H1 (cell line): ENCODE data around the gene GLS. TPM values are rescaled to one million over a fixed set of nuclear protein-coding genes. Genes with fewer than 3 reads are reported as not detected.

Source experiments
- CTCF ChIA-PET: fragments of 300-600 bp; sonication (Branson Sonifier 250); formaldehyde crosslinking; loops from one replicate; lab custom pipeline; 2021; ENCODE audit not compliant: partially characterized antibody; lab: Charles Lee
- POLR2A ChIA-PET: fragments of 300-600 bp; sonication (Branson Sonifier 250); formaldehyde crosslinking; loops from one replicate; lab custom pipeline; 2021; ENCODE audit warnings: inconsistent platforms; ENCODE audit not compliant: partially characterized antibody; lab: Charles Lee
- DNase-seq, 2 experiments: peaks; one replicate each; pipeline versions ENCODE4 v3.0.0 to v3.0.0-alpha.2; 2010 to 2022; ENCODE audit warnings: low spot score in 2 of 2, low read depth in 1 of 2, mixed read lengths in 1 of 2
- FAIRE-seq: peaks from 2 replicates; lab custom pipeline; 2011; peaks lifted over from hg19 to GRCh38; lab: Jason Lieb, UNC
- H2AFZ ChIP-seq: 2 replicates; pipeline ENCODE4 v1.8.1; 2012; ENCODE audit warnings: low read length, inconsistent platforms
- H2AK5ac ChIP-seq: 2 replicates; pipeline ENCODE4 v1.6.1; 2013; ENCODE audit warnings: low read depth, low read length
- H2BK120ac ChIP-seq: replicated peaks from 2 replicates; pipeline ENCODE3; 2013; ENCODE audit warnings: low read depth, low read length, inconsistent platforms
- H2BK12ac ChIP-seq: 2 replicates; pipeline ENCODE4 v1.6.1; 2013; ENCODE audit warnings: low read depth, low read length
- H2BK15ac ChIP-seq: 2 replicates; pipeline ENCODE4 v1.6.1; 2013; ENCODE audit warnings: low read length
- H2BK20ac ChIP-seq: 2 replicates; pipeline ENCODE4 v1.6.1; 2013; ENCODE audit warnings: low read length
- H2BK5ac ChIP-seq: 2 replicates; pipeline ENCODE4 v1.6.1; 2013; ENCODE audit warnings: low read depth, low read length
- H3K14ac ChIP-seq: 2 replicates; pipeline ENCODE4 v1.6.1; 2013; ENCODE audit warnings: inconsistent platforms; ENCODE audit not compliant: insufficient read length
- H3K18ac ChIP-seq: 2 replicates; pipeline ENCODE4 v1.6.1; 2013; ENCODE audit warnings: low read length; ENCODE audit errors: extremely low read depth
- H3K23ac ChIP-seq: 2 replicates; pipeline ENCODE4 v1.6.1; 2013; ENCODE audit warnings: inconsistent platforms; ENCODE audit not compliant: insufficient read length
- H3K23me2 ChIP-seq: 2 replicates; pipeline ENCODE4 v1.6.1; 2013; ENCODE audit warnings: low read depth, low read length
- H3K27ac ChIP-seq: 2 replicates; pipeline ENCODE4 v1.6.1; 2011; ENCODE audit warnings: low read depth, low read length, inconsistent platforms
- H3K27me3 ChIP-seq, 4 experiments: replicated peaks in 1 of 4; 1 replicate in 1 of 4; 2 replicates in 3 of 4; pipeline versions ENCODE4 v1.6.1 to v1.8.1; 2011 to 2013; ENCODE audit warnings: low read length in 3 of 4, mild to moderate bottlenecking in 3 of 4, inconsistent platforms in 2 of 4, mixed read lengths in 2 of 4, moderate library complexity in 1 of 4; ENCODE audit not compliant: control insufficient read depth in 3 of 4, insufficient read depth in 3 of 4; ENCODE audit errors: extremely low read depth in 1 of 4
- H3K36me3 ChIP-seq, 4 experiments: 2 replicates each; pipeline versions ENCODE4 v1.6.1 to v1.8.1; 2011 to 2013; ENCODE audit warnings: mild to moderate bottlenecking in 4 of 4, low read length in 3 of 4, moderate library complexity in 2 of 4, control low read depth in 1 of 4, inconsistent platforms in 1 of 4; ENCODE audit not compliant: insufficient read depth in 4 of 4, control insufficient read depth in 2 of 4
- H3K4ac ChIP-seq: replicated peaks from 2 replicates; pipeline ENCODE3; 2013; ENCODE audit warnings: low read length, low read depth, mixed read lengths, inconsistent platforms; ENCODE audit not compliant: insufficient read length
- H3K4me1 ChIP-seq, 4 experiments: replicated peaks in 1 of 4; 1 replicate in 1 of 4; 2 replicates in 3 of 4; pipeline versions ENCODE4 v1.6.1 to v1.8.1; 2011 to 2013; ENCODE audit warnings: low read length in 3 of 4, inconsistent platforms in 2 of 4, mixed read lengths in 1 of 4; ENCODE audit not compliant: insufficient read depth in 4 of 4, control insufficient read depth in 3 of 4
- H3K4me2 ChIP-seq, 2 experiments: 2 replicates each; pipeline versions ENCODE4 v1.6.1 to v1.8.1; 2011 to 2013; ENCODE audit warnings: low read depth in 2 of 2, low read length in 2 of 2, control low read depth in 1 of 2, inconsistent platforms in 1 of 2, mild to moderate bottlenecking in 1 of 2; ENCODE audit not compliant: insufficient read depth in 1 of 2
- H3K4me3 ChIP-seq, 4 experiments: fragments of 200-600, 300-600 bp in 1 of 4; sonication (generic), shearing (Covaris generic), sonication (Bioruptor Twin) in 1 of 4; 2 replicates each; pipeline versions ENCODE4 v1.5.1 to v1.8.1; 2011 to 2016; ENCODE audit warnings: low read length in 4 of 4, low read depth in 3 of 4, control low read depth in 2 of 4, inconsistent platforms in 2 of 4, mild to moderate bottlenecking in 2 of 4, mixed read lengths in 1 of 4, moderate library complexity in 1 of 4; ENCODE audit not compliant: insufficient read depth in 2 of 4; ENCODE audit errors: extremely low read depth in 1 of 4
- H3K56ac ChIP-seq: replicated peaks from 2 replicates; pipeline ENCODE3; 2013; ENCODE audit warnings: low read depth, mild to moderate bottlenecking, mixed read lengths, low read length, inconsistent platforms; ENCODE audit not compliant: insufficient read length
- H3K79me1 ChIP-seq: 2 replicates; pipeline ENCODE4 v1.6.1; 2013; ENCODE audit warnings: low read depth, low read length, control low read depth
- H3K79me2 ChIP-seq, 2 experiments: 2 replicates each; pipeline versions ENCODE4 v1.6.1 to v1.8.1; 2012 to 2013; ENCODE audit warnings: low read length in 2 of 2, mild to moderate bottlenecking in 2 of 2, inconsistent platforms in 1 of 2; ENCODE audit not compliant: insufficient read depth in 2 of 2, control insufficient read depth in 1 of 2
- H3K9ac ChIP-seq, 4 experiments: replicated peaks in 1 of 4; 1 replicate in 1 of 4; 2 replicates in 3 of 4; pipeline versions ENCODE4 v1.6.1 to v1.8.1; 2011 to 2013; ENCODE audit warnings: low read depth in 3 of 4, low read length in 3 of 4, control low read depth in 2 of 4, mild to moderate bottlenecking in 2 of 4, moderate library complexity in 2 of 4, inconsistent platforms in 1 of 4; ENCODE audit errors: extremely low read depth in 1 of 4
- H3K9me3 ChIP-seq, 2 experiments: 2 replicates each; pipeline versions ENCODE4 v1.6.1 to v1.8.1; 2012 to 2013; ENCODE audit warnings: mild to moderate bottlenecking in 2 of 2, moderate library complexity in 2 of 2, control low read depth in 1 of 2, inconsistent platforms in 1 of 2, low read depth in 1 of 2, low read length in 1 of 2, mixed read lengths in 1 of 2; ENCODE audit not compliant: insufficient read depth in 2 of 2
- H4K20me1 ChIP-seq, 2 experiments: replicated peaks in 1 of 2; 2 replicates each; pipeline versions ENCODE3 to v1.8.1; 2011 to 2013; ENCODE audit warnings: inconsistent platforms in 2 of 2, low read length in 2 of 2, mild to moderate bottlenecking in 1 of 2; ENCODE audit not compliant: insufficient read depth in 2 of 2, control insufficient read depth in 1 of 2
- H4K5ac ChIP-seq: 2 replicates; pipeline ENCODE4 v1.6.1; 2013; ENCODE audit warnings: low read length, low read depth, mixed read lengths, inconsistent platforms; ENCODE audit not compliant: insufficient read length
- H4K8ac ChIP-seq: 2 replicates; pipeline ENCODE4 v1.8.0; 2013; ENCODE audit warnings: mild to moderate bottlenecking, moderate library complexity, low read length, inconsistent platforms; ENCODE audit not compliant: insufficient read depth; ENCODE audit errors: extremely low read depth
- H4K91ac ChIP-seq: replicated peaks from 2 replicates; pipeline ENCODE3; 2013; ENCODE audit warnings: low read length, mixed read lengths, inconsistent platforms; ENCODE audit not compliant: insufficient read length
- CEBPB ChIP-seq: IDR thresholded peaks from 2 replicates; pipeline ENCODE4 v1.6.1; 2012; ENCODE audit warnings: low read depth, low read length
- CHD2 ChIP-seq: IDR thresholded peaks from 2 replicates; pipeline ENCODE4 v1.6.1; 2012; ENCODE audit warnings: low read length, improper control_type of control experiment
- CREB1 ChIP-seq: IDR thresholded peaks from 2 replicates; pipeline ENCODE4 v1.6.1; 2012; ENCODE audit warnings: inconsistent platforms
- CTBP2 ChIP-seq: IDR thresholded peaks from 2 replicates; pipeline ENCODE4 v1.7.0; 2011; ENCODE audit warnings: borderline replicate concordance, mild to moderate bottlenecking, moderate library complexity, mixed read lengths, low read length; ENCODE audit not compliant: insufficient read depth, insufficient read length
- GABPA ChIP-seq: IDR thresholded peaks from 2 replicates; pipeline ENCODE4 v1.6.1; 2011; ENCODE audit warnings: mild to moderate bottlenecking, low read length, moderate library complexity, borderline replicate concordance; ENCODE audit not compliant: insufficient read depth
- KDM4A ChIP-seq: IDR thresholded peaks from one replicate; pipeline ENCODE4 v1.7.1; 2012; ENCODE audit warnings: low read depth, mild to moderate bottlenecking, moderate library complexity, low read length, inconsistent platforms; ENCODE audit not compliant: severe bottlenecking
- POLR2A ChIP-seq, 2 experiments: IDR thresholded peaks; 1 replicate in 1 of 2; 2 replicates in 1 of 2; pipeline ENCODE4 v1.6.1; 2011; ENCODE audit warnings: low read depth in 2 of 2, low read length in 2 of 2, mild to moderate bottlenecking in 2 of 2; ENCODE audit errors: control extremely low read depth in 1 of 2
- POLR2AphosphoS5 ChIP-seq: IDR thresholded peaks from 2 replicates; pipeline ENCODE4 v1.6.1; 2011; ENCODE audit warnings: low read depth, low read length
- TEAD4 ChIP-seq: IDR thresholded peaks from 2 replicates; pipeline ENCODE4 v1.6.1; 2012; ENCODE audit warnings: low read depth, low read length, inconsistent platforms, mixed read lengths
- YY1 ChIP-seq: IDR thresholded peaks from 2 replicates; pipeline ENCODE4 v1.6.1; 2011; ENCODE audit warnings: low read depth, mild to moderate bottlenecking, low read length
- WGBS, 2 experiments: shearing (Covaris generic) in 1 of 2; methylation state at CpG; one replicate each; pipeline versions ENCODE4 v1.1.6 to v1.1.7; 2013 to 2015; ENCODE audit warnings: low lambda C conversion rate in 2 of 2, mixed read lengths in 2 of 2, inconsistent platforms in 1 of 2, low coverage in 1 of 2, missing lambda C conversion rate in 1 of 2; ENCODE audit not compliant: insufficient replicate concordance in 2 of 2, insufficient coverage in 1 of 2, insufficient read length in 1 of 2; ENCODE audit errors: extremely low coverage in 1 of 2, missing lambda C conversion rate in 1 of 2; 5-methylcytosine and 5-hydroxymethylcytosine counted together
- polyA plus RNA-seq, 7 experiments: library from polyadenylated mRNA; depleted of rRNA in 3 of 7; stranded (reverse) in 5 of 7; unstranded in 2 of 7; fragments of >200 nt in 5 of 7; fragments of 200-250 nt in 2 of 7; gene quantifications; 1 replicate in 5 of 7; 2 replicates in 1 of 7; 4 replicates in 1 of 7; pipeline versions ENCODE4 v1.2.1 to v1.2.3, GENCODE V29; 2011 to 2013; ENCODE audit warnings: missing spikeins in 2 of 7, mixed read lengths in 2 of 7
- total RNA-seq: library from RNA; stranded (reverse); fragmentation: NEBNext Ultra II Directional; extraction: Animal tissue kit (Norgen Biotek cat#: 25700); gene quantifications from 2 replicates; pipeline ENCODE4 v1.2.1, GENCODE V29; 2021
- TF ChIP-seq, protein P1 (sequence below): IDR thresholded peaks from 2 replicates; pipeline ENCODE4 v1.6.1; 2012; ENCODE audit warnings: inconsistent platforms
- TF ChIP-seq, protein P2 (sequence below), 3 experiments: IDR thresholded peaks; 1 replicate in 2 of 3; 2 replicates in 1 of 3; pipeline versions ENCODE4 v1.5.1 to v1.6.1; 2011; ENCODE audit warnings: low read length in 3 of 3, mild to moderate bottlenecking in 3 of 3, inconsistent platforms in 2 of 3, low read depth in 1 of 3, moderate library complexity in 1 of 3; ENCODE audit not compliant: insufficient read depth in 1 of 3; ENCODE audit errors: control extremely low read depth in 1 of 3

GLS gene
- total and polyA plus RNA-seq, 2 of the 8 experiments (the other 6 are each of a cell fraction or from before 2014, with no cell fraction given): 15.7 to 89.8 TPM

DNA sequence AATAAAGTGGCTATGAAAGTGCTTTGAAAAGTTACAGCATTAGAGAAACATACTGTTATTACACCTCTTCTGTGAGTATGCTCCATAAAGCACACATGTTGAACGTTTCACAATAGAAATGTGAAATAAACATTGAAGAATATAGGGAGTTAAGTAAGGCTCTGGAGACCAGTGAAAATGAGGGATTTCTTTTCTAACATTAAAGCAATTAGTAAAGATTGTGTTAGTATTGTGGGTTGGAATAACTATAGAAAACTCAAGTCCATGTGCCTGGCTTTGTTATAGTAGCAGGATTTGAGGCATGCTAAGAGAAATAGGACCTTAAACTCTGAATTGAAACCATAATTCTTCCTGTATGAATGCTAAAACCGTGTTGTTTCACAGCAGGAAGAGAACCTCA lies 63.1 kb downstream of the GLS start:
- FAIRE-seq: no peak
- TF ChIP-seq GABPA (no peak), YY1 (no peak), KDM4A (no peak), CHD2 (no peak), POLR2A (IDR thresholded peaks at IDR 0.05; ENCODE audit: control extremely low read depth in 1 of 2, low read depth in 2 of 2, low read length in 2 of 2) (no peak), TEAD4 (no peak), CTBP2 (no peak), CREB1 (no peak), CEBPB (no peak), POLR2AphosphoS5 (no peak)
- TF ChIP-seq, protein P1, sequence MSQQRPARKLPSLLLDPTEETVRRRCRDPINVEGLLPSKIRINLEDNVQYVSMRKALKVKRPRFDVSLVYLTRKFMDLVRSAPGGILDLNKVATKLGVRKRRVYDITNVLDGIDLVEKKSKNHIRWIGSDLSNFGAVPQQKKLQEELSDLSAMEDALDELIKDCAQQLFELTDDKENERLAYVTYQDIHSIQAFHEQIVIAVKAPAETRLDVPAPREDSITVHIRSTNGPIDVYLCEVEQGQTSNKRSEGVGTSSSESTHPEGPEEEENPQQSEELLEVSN: no peak
- TF ChIP-seq, protein P2, sequence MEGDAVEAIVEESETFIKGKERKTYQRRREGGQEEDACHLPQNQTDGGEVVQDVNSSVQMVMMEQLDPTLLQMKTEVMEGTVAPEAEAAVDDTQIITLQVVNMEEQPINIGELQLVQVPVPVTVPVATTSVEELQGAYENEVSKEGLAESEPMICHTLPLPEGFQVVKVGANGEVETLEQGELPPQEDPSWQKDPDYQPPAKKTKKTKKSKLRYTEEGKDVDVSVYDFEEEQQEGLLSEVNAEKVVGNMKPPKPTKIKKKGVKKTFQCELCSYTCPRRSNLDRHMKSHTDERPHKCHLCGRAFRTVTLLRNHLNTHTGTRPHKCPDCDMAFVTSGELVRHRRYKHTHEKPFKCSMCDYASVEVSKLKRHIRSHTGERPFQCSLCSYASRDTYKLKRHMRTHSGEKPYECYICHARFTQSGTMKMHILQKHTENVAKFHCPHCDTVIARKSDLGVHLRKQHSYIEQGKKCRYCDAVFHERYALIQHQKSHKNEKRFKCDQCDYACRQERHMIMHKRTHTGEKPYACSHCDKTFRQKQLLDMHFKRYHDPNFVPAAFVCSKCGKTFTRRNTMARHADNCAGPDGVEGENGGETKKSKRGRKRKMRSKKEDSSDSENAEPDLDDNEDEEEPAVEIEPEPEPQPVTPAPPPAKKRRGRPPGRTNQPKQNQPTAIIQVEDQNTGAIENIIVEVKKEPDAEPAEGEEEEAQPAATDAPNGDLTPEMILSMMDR (IDR thresholded peaks at IDR 0.05; ENCODE audit: control extremely low read depth in 1 of 3, insufficient read depth in 1 of 3, low read depth in 1 of 3, low read length in 3 of 3): no peak

More for the DNA sequence above, 63.1 kb downstream of the GLS start:
- Histone ChIP-seq H4K5ac (no peak overlapping the region), H2BK12ac (no peak overlapping the region), H3K4me3 (no peak overlapping the region), H2BK5ac (no peak overlapping the region), H2AFZ (no peak overlapping the region), H3K79me2 (no peaks in the 10 kb centered on the region), H3K9ac (no peak overlapping the region), H4K20me1 (no peaks in the 10 kb centered on the region), H2BK20ac (no peak overlapping the region), H2BK15ac (no peak overlapping the region), H3K14ac (no peak overlapping the region), H3K18ac (no peak overlapping the region), H4K91ac (no peak overlapping the region), H3K4me1 (peaks cover 0 to 2% (median 0%) of the 10 kb centered on the region in 4 experiments; a peak in 2 of 7 replicates), H4K8ac (no peak overlapping the region), H3K27ac (no peak overlapping the region), H3K36me3 (no peaks in the 10 kb centered on the region), H3K23ac (no peak overlapping the region), H3K9me3 (no peaks in the 10 kb centered on the region), H3K23me2 (no peaks in the 10 kb centered on the region; the same call in 1 of the 2 replicates), H3K56ac (no peak overlapping the region), H3K27me3 (peaks cover 0 to 1% (median 0%) of the 10 kb centered on the region in 4 experiments; a peak in 1 of 7 replicates), H3K4ac (no peak overlapping the region), H2BK120ac (no peak overlapping the region), H3K4me2 (no peak overlapping the region), H2AK5ac (no peak overlapping the region), H3K79me1 (no peaks in the 10 kb centered on the region)
- POLR2A ChIA-PET: no interaction called here
- WGBS, 2 experiments: 84% methylated on average over 2 of the region's 2 CpGs; no CpG with 5 or more reads in 1 of the 2 experiments
- CTCF ChIA-PET: no interaction called here
- DNase-seq: no peak
